ENCODE results near the gene LGR6. TPM values are rescaled to one million over a fixed set of nuclear protein-coding genes. Genes with fewer than 3 reads are reported as not detected.
"Not testable (repeated sequence)": the region's sequence is repeated elsewhere in the genome, so short reads cannot be mapped to it uniquely, and the experiment has no call there.

LGR6 gene, protein sequence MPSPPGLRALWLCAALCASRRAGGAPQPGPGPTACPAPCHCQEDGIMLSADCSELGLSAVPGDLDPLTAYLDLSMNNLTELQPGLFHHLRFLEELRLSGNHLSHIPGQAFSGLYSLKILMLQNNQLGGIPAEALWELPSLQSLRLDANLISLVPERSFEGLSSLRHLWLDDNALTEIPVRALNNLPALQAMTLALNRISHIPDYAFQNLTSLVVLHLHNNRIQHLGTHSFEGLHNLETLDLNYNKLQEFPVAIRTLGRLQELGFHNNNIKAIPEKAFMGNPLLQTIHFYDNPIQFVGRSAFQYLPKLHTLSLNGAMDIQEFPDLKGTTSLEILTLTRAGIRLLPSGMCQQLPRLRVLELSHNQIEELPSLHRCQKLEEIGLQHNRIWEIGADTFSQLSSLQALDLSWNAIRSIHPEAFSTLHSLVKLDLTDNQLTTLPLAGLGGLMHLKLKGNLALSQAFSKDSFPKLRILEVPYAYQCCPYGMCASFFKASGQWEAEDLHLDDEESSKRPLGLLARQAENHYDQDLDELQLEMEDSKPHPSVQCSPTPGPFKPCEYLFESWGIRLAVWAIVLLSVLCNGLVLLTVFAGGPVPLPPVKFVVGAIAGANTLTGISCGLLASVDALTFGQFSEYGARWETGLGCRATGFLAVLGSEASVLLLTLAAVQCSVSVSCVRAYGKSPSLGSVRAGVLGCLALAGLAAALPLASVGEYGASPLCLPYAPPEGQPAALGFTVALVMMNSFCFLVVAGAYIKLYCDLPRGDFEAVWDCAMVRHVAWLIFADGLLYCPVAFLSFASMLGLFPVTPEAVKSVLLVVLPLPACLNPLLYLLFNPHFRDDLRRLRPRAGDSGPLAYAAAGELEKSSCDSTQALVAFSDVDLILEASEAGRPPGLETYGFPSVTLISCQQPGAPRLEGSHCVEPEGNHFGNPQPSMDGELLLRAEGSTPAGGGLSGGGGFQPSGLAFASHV
- total RNA-seq = 0.53 TPM

DNA sequence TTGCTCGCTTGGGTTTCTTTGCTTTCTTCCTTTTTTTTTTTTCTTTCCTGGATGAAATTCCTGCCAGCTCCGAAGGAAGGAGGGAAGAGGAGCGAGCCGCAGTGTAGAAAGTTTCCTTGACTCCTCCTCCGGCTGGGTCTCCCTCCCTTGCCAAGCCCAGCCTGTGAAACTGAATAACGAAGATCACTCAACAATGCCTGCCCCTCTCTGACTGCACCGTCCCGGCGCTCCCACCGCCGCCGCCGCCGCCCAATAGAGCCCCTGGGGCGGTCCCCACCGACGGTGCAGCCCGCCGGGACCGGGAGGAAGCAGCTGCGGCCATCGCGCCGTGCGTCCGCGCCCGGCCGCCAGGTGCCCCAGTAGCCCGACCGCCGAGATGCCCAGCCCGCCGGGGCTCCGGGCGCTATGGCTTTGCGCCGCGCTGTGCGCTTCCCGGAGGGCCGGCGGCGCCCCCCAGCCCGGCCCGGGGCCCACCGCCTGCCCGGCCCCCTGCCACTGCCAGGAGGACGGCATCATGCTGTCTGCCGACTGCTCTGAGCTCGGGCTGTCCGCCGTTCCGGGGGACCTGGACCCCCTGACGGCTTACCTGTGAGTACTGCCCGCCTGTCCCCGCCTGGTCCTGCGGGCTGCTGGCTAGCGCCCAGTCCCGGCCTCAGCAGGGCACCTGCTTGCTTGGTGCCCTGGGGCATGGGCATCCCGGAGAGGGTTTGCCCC is at the start of gene LGR6:
LGR6 (plus strand) TSS at position 186 of the 714 bp plus-strand sequence; CDS start at position 377, 191 bp downstream.
- intact Hi-C loops (cut with DNase I) = no loop called here
- ATAC-seq = peak; percentile 45
- no peak for DNase-seq (ENCODE audit: low spot score)

GRCh38 chr1:202144402-202145067 is 49.1 kb upstream of the LGR6 start, which contains the start of gene ARL8A:
TSS of gene ARL8A (minus strand) at chr1:202144737. CDS start at chr1:202144572, 165 bp downstream.
- ATAC-seq = peak; percentile 72
- intact Hi-C loops (cut with DNase I) = no loop called here
- DNase-seq (ENCODE audit: low spot score) = peak; percentile 90

DNA sequence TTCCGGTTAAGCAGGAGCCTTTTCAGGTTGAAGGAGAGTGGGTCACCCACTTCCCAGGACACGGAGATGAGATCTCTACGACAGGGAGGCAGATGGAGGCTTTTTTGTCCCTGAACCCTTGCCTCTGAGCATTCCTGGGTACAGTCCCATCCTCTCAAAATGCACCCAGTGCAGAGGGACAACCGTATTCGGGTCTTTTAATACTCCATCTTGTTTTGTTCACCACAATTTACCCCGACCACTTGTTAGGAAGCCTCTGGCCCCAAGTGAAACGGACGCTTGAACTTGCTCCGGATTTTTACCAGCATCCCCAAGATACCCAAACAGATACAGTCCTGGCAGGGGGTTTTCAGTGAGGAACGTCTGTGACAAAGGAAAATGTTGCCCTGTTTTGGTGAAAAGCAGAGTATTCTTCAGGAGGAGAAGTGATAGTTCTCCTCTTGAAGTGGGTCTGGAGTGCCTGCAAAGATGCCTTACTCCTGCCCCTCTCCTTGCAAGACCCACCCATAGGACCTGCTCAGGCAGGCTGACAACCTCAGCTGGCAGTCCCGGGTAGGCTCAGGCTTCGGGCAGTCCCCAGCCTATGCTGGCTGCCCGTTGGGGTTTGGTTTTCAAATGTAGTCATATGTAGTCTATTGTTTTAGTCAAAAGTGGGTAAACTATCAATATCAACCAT is 48.4 kb upstream of the LGR6 start:
- intact Hi-C loops (cut with DNase I) = no loop called here
- DNase-seq (ENCODE audit: low spot score) = no peak
- ATAC-seq = peak; percentile 6

DNA sequence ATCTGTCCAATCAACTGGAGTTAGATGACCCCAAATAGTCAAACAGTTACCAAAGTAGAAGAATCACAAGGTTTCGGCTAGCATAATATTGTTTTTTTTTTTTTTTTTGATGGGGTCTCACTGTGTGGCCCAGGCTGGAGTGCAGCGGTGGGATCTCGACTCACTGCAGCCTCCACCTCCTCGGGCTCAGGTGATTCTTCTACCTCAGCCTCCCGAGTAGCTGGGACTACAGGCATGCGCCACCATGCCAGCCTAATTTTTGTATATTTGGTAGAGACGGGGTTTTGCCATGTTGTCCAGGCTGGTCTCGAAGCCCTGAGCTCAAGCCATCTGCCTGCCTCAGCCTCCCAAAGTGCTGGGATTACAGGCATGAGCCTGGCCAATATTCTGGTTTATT is 47.9 kb upstream of the LGR6 start:
- intact Hi-C loops (cut with DNase I); ATAC-seq; DNase-seq (ENCODE audit: low spot score): not testable (repeated sequence)

GRCh38 chr1:202146279-202146678 is 47.3 kb upstream of the LGR6 start:
- ATAC-seq (no peak), DNase-seq (ENCODE audit: low spot score) (no peak)
- intact Hi-C loops (cut with DNase I) = no loop called here

DNA sequence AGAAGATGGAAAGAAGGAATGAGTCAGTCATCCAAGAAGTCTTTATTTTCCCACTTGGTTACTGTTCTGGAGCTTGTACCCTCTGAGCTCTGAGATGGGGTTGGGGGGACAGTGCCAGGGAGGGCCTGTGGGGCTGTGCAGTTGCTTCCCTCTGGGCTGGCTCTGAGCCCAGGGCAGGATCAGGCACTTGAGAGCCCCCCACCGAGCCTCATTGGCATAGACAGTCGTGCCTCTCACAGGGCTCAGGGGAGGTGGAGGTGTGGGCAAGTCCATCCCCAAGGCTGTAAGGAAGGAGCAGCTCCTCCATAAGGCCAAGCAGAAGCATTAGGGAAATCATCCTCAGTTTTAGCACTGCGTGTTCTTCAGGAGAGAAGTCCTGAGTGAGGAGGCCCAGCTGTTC is 46.6 kb upstream of the LGR6 start:
- intact Hi-C loops (cut with DNase I) = no loop called here
- no peak for DNase-seq (ENCODE audit: low spot score)
- ATAC-seq = no peak

DNA sequence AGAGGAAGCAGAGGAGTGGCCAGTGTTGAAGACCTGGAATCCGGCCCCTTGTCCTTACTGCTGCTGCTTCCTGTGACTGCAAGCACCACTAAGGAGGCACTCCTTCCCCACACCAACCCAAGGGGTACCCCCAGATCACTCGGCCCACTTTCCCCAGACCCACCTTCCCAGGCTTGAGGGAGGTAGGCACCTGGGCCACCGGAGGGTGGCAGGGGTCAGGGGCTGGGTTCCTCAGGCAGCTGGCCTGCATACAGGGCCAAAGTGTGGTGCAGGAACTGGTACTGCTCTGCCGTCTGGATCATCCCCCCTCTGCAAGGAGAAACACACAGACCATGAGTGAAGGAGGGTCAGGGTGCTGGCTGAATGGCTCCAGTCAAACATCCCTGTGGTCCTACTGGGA is 45.2 kb upstream of the LGR6 start:
- no peak for DNase-seq (ENCODE audit: low spot score)
- intact Hi-C loops (cut with DNase I) = no loop called here
- no peak for ATAC-seq

DNA sequence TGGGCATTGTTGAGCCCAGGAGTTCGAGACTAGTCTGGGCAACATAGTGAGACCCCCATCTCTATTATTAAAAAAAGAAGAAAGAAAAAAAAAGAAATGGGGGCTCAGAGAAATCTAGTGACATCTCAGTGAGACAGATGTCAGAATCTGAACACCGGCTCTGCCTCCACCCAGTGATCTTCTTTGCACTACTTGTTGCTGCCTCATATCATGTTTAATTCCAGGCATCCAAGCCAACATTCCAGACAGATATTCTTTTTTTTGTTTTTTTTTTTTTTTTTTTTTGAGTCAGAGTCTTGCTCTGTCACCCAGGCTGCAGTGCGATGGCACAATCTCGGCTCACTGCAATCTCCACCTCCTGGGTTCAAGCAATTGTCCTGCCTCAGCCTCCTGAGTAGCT is 44.0 kb upstream of the LGR6 start:
- DNase-seq (ENCODE audit: low spot score) = no peak
- intact Hi-C loops (cut with DNase I) = no loop called here
- ATAC-seq = no peak

- ATAC-seq (no peak), DNase-seq (ENCODE audit: low spot score) (no peak)
- intact Hi-C loops (cut with DNase I) = no loop called here
Measured at GRCh38 chr1:202150187-202150586, 43.4 kb upstream of the LGR6 start.

DNA sequence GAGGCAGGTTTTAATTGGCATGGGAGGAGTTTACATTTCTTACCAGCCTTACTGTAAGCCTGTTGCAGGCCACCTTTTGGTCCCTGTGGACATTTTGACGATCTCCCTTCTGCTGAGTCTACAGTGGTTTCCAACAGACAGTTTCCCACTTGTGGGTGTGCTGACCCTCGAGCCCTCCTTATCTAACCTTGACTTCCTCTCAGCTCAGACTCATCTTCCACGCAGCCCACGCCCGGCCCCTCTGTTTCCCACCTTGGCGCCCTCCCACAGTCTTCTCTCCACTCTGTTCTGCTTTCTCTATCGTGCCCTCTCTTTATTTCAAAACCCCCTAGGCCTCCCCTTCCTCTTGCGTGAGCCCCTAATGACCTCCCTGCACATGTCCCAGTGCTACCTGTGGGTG is 43.0 kb upstream of the LGR6 start:
- ATAC-seq (no peak), DNase-seq (ENCODE audit: low spot score) (no peak)
- intact Hi-C loops (cut with DNase I) = no loop called here

GRCh38 chr1:202151045-202151444 is 42.6 kb upstream of the LGR6 start:
- ATAC-seq (no peak), DNase-seq (ENCODE audit: low spot score) (no peak)
- intact Hi-C loops (cut with DNase I) = no loop called here

DNA sequence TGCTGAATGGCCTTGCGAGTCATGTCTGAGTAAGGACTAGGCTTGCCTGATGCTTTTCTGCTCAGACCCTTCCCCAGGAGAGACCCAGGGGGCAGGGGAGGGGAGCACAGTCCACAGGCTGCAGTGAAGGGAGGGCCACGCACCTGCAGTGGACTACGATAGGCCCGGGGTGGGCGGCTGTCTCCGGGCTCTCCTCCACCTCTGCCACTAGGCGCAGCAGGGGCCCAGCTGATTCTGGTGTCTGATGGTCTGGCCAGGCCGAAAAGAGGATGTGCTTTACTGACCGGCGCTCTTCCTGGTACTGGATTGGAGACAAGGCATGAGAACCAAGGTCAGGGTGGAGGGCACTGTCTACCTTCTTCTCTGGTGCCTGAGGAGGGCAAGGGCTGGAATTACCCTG is 41.2 kb upstream of the LGR6 start:
- intact Hi-C loops (cut with DNase I) = no loop called here
- ATAC-seq = no peak
- DNase-seq (ENCODE audit: low spot score) = no peak

DNA sequence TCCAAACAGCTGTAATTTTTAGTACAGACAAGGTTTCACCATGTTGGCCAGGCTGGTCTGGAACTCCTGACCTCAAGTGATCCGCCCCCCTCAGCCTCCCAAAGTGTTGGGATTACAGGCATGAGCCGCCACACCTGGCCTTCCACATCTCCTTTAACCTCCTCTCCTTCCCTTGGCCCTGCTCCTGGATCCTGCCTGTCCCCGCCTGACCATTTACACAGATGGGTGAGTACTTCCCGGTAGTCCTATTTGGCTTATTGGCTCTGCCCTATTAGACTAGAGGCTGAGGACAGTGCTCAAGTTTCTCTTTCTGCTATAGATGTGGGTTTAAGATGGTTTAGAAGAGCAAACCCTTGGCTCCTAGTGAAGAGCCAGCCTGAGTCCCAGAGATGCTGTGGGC is 40.3 kb upstream of the LGR6 start:
- intact Hi-C loops (cut with DNase I) = no loop called here
- ATAC-seq = no peak
- no peak for DNase-seq (ENCODE audit: low spot score)

DNA sequence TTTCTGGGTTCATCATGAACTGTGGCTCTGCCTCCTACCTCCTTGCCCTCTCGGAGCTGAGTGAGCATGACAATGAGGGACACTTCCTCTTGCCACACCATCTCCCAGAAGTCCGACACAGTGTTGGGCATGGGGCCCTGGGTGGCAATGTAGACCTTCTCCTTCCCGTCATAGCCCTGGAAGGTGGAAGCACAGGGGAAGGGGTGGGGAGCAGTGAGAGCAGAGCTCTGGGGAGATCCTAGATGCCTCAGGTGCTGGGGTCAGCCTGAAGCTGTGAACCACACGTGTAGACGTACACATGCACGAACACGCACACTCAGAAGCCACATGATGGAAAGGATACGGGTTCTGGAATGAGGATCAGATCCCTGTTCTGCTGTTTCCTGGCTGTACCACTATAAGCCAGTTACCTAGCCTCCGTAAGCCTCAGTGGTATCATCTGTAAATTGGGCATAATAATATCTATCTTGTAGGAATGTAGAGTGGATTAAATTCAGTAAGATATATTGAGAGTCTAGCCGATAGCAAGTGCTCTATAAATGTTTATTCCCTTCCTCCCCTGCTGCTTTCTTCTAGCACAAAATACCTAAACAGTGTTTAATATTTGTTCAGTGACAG is 39.3 kb upstream of the LGR6 start:
- intact Hi-C loops (cut with DNase I) = no loop called here
- ATAC-seq = no peak
- DNase-seq (ENCODE audit: low spot score) = no peak

GRCh38 chr1:202154766-202155477 is 38.7 kb upstream of the LGR6 start:
- peak; percentile 56 for ATAC-seq
- no peak for DNase-seq (ENCODE audit: low spot score)

GRCh38 chr1:202155478-202156021 is 38.0 kb upstream of the LGR6 start:
- DNase-seq (ENCODE audit: low spot score) (no peak), ATAC-seq (no peak)
- intact Hi-C loops (cut with DNase I) = no loop called here

More at GRCh38 chr1:202154766-202155477, 38.7 kb upstream of the LGR6 start:
- intact Hi-C loops (cut with DNase I) = no loop called here

GRCh38 chr1:202156590-202156989 is 37.0 kb upstream of the LGR6 start:
- ATAC-seq (no peak), DNase-seq (ENCODE audit: low spot score) (no peak)
- intact Hi-C loops (cut with DNase I) = no loop called here
